Ishikawa (cell line): ENCODE data around the gene ZNF358.

Source experiments
- CEBPB ChIP-seq: IDR thresholded peaks from 2 replicates; pipeline ENCODE4 v1.6.1; 2012
- CREB1 ChIP-seq: IDR thresholded peaks from 2 replicates; pipeline ENCODE4 v1.6.1; 2012; ENCODE audit warnings: low read depth
- EGR1 ChIP-seq: IDR thresholded peaks from 2 replicates; pipeline ENCODE4 v1.6.1; 2012
- EP300 ChIP-seq: IDR thresholded peaks from 2 replicates; pipeline ENCODE4 v1.6.1; 2012; ENCODE audit warnings: borderline replicate concordance
- FOXM1 ChIP-seq: IDR thresholded peaks from 2 replicates; pipeline ENCODE4 v1.6.1; 2012; ENCODE audit warnings: low read depth, borderline replicate concordance
- NFIC ChIP-seq: IDR thresholded peaks from 2 replicates; pipeline ENCODE4 v1.6.1; 2012
- RAD21 ChIP-seq: IDR thresholded peaks from 2 replicates; pipeline ENCODE4 v1.6.1; 2012; ENCODE audit warnings: low read depth
- REST ChIP-seq: IDR thresholded peaks from 2 replicates; pipeline ENCODE4 v1.6.1; 2012; ENCODE audit warnings: low read depth, mild to moderate bottlenecking
- TAF1 ChIP-seq: IDR thresholded peaks from 2 replicates; pipeline ENCODE4 v1.6.1; 2012; ENCODE audit warnings: low read depth, mild to moderate bottlenecking
- TCF12 ChIP-seq: IDR thresholded peaks from 2 replicates; pipeline ENCODE4 v1.6.1; 2012; ENCODE audit warnings: low read depth
- TEAD4 ChIP-seq: IDR thresholded peaks from 2 replicates; pipeline ENCODE4 v1.6.1; 2012
- USF1 ChIP-seq: IDR thresholded peaks from 2 replicates; pipeline ENCODE4 v1.6.1; 2012
- YY1 ChIP-seq: IDR thresholded peaks from 2 replicates; pipeline ENCODE4 v1.6.1; 2012; ENCODE audit warnings: low read depth
- ZBTB7A ChIP-seq: IDR thresholded peaks from 2 replicates; pipeline ENCODE4 v1.6.1; 2012; ENCODE audit warnings: low read depth
- TF ChIP-seq, protein P1 (sequence below): IDR thresholded peaks from 2 replicates; pipeline ENCODE4 v1.6.1; 2012

Gene ZNF358

GRCh38 chr19:7471696-7472615, 43.9 kb upstream of the ZNF358 start:
- no peak for TF ChIP-seq TEAD4
- no peak for TF ChIP-seq ZBTB7A
- TF ChIP-seq FOXM1: no peak
- no peak for TF ChIP-seq CREB1
- TF ChIP-seq EGR1: no peak
- TF ChIP-seq TAF1: no peak
- no peak for TF ChIP-seq EP300
- no peak for TF ChIP-seq NFIC
- no peak for TF ChIP-seq USF1
- TF ChIP-seq YY1: no peak
- TF ChIP-seq REST: no peak
- TF ChIP-seq RAD21: no peak
- no peak for TF ChIP-seq TCF12
- TF ChIP-seq CEBPB: no peak
- TF ChIP-seq, protein P1, sequence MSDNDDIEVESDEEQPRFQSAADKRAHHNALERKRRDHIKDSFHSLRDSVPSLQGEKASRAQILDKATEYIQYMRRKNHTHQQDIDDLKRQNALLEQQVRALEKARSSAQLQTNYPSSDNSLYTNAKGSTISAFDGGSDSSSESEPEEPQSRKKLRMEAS: no peak

DNA sequence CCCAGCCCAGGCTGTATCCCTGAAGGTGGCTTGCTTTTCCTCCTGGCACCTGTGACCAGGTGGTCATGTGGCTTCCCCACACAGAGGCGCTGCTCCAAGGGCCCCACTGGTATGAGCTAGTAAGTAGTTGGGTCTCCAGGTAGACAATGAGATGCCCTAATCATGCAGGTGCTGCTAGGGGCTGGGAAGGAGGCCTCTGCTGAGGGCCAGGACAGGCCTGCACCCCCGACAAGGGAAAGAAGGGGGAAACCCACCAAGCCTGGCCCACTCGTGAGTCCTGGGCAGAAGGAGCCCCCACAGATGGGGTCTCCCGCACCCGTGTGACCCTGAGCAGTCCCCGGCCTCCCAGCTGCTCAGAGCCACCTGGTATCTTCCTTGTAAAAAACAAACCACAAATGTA, 40.2 kb upstream of the ZNF358 start:
- TF ChIP-seq CEBPB: no peak
- TF ChIP-seq TEAD4: no peak
- TF ChIP-seq FOXM1: no peak
- TF ChIP-seq ZBTB7A: no peak
- TF ChIP-seq, protein P1: no peak
- TF ChIP-seq CREB1: no peak
- no peak for TF ChIP-seq YY1
- TF ChIP-seq TCF12: no peak
- no peak for TF ChIP-seq NFIC
- TF ChIP-seq EP300: no peak

DNA sequence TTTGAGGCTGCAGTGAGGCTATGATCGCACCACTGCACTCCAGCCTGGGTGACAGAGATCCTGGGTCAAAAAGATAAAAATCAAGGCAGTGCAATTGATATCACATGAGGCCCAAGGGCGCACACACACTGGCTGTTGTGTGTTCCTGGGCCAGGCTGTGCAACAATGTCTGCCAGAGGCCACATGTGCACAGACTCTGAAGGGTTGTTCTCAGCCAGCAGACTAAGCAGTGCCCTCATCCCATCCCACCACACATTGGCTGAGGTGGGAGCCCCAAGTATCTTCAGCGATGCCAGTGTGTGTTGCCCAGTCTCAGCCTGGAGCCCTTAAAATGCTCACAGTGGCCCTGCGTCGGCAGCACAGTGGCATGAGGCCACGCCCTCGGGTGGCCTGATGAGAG, 39.7 kb upstream of the ZNF358 start:
- TF ChIP-seq TAF1: no peak
- no peak for TF ChIP-seq EGR1
- TF ChIP-seq YY1: no peak
- no peak for TF ChIP-seq TEAD4
- TF ChIP-seq, protein P1: no peak
- no peak for TF ChIP-seq TCF12
- no peak for TF ChIP-seq RAD21
- no peak for TF ChIP-seq USF1
- no peak for TF ChIP-seq CEBPB
- TF ChIP-seq REST: no peak
- no peak for TF ChIP-seq NFIC
- TF ChIP-seq FOXM1: no peak
- TF ChIP-seq CREB1: no peak
- TF ChIP-seq ZBTB7A: no peak

DNA sequence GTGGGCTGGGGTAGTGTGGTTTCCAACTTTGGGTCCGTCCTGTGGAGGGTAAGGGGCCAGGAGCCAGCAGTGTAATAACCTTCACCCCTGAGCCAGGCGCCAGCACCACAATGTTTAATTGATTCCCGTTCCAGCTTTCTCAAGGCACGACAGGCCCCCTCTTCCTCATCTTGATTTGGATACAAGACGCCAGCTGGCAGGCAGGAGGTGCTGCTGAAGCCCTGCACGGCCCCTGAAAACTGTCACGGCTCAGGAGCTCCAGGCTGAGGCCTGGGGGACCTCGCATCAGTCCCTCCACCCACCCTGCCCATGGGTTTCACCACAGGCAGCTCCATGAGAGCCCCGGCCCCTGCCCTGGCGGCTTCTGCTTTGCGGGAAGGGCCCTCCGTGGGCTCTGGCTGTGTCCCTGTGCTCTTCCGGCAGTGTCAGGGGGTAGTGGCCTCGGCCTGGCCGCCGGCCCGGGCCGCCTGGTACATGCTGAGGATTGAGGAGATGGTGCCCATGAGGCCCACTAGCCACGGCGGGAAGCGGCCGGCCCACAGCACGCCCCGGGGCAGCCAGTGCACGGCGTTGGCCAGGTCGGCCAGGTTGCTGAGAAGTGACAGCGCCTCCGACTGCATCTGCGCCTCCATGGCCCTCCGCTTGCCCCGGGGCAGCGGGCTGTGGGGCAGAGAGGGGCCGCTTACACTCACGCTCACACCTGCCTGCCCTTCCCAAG, 39.0 kb upstream of the ZNF358 start:
- TF ChIP-seq USF1 (no peak), CREB1 (no peak), TAF1 (no peak), YY1 (no peak), EGR1 (no peak), NFIC (no peak), RAD21 (no peak), ZBTB7A (no peak), EP300 (no peak), TEAD4 (no peak), FOXM1 (no peak), REST (no peak), CEBPB (no peak)
- TF ChIP-seq, protein P1: no peak
